ENCODE results near the gene MED27.

GRCh38 chr9:131942146-131942720, 137.4 kb downstream of the MED27 start:
- TF ChIP-seq CTCF (IDR thresholded peaks at IDR 0.05; ENCODE audit: poor library complexity) (no peak), EZH2 (IDR thresholded peaks at IDR 0.05; ENCODE audit: borderline replicate concordance) (no peak)

Data from hepatocyte (in vitro differentiated cells).